Loucy (cell line): ENCODE measurements around the gene UBE2D2.
A peak's percentile ranks its signal among the peaks of the same experiment; 100 is the strongest.

Experiments used
- H2AFZ ChIP-seq: fragments of 200-600 bp; sonication (generic); 2 replicates; pipeline ENCODE4 v1.6.0; 2016; ENCODE audit warnings: antibody characterized with exemption, mild to moderate bottlenecking, low read length, moderate library complexity
- H3F3A ChIP-seq: fragments of 200-600 bp; 2 replicates; pipeline ENCODE4 v1.6.0; 2016; ENCODE audit warnings: antibody characterized with exemption, low read depth, mild to moderate bottlenecking
- H3K27me3 ChIP-seq: fragments of 200-600 bp; sonication (generic); 2 replicates; pipeline ENCODE4 v1.6.1; 2014; ENCODE audit warnings: low read length, mild to moderate bottlenecking; ENCODE audit not compliant: insufficient read depth, poor library complexity, severe bottlenecking
- H3K36me3 ChIP-seq: fragments of 200-600 bp; sonication (generic); 2 replicates; pipeline ENCODE4 v1.6.1; 2016; ENCODE audit warnings: low read length; ENCODE audit not compliant: insufficient read depth
- H3K4me1 ChIP-seq: fragments of 200-600 bp; sonication (generic); 2 replicates; pipeline ENCODE4 v1.5.1; 2014; ENCODE audit warnings: low read length, mild to moderate bottlenecking; ENCODE audit not compliant: insufficient read depth, poor library complexity, severe bottlenecking
- H3K4me2 ChIP-seq: fragments of 200-600 bp; sonication (generic); 2 replicates; pipeline ENCODE4 v1.6.0; 2014; ENCODE audit warnings: antibody characterized with exemption, low read length, low read depth, mild to moderate bottlenecking; ENCODE audit not compliant: poor library complexity, severe bottlenecking
- H3K4me3 ChIP-seq: fragments of 200-600 bp; sonication (generic); 2 replicates; pipeline ENCODE4 v1.5.1; 2014; ENCODE audit warnings: low read length, mild to moderate bottlenecking, mixed read lengths; ENCODE audit not compliant: poor library complexity, severe bottlenecking
- H3K79me2 ChIP-seq: fragments of 200-600 bp; sonication (generic); 2 replicates; pipeline ENCODE4 v1.6.1; 2014; ENCODE audit warnings: low read length; ENCODE audit not compliant: insufficient read depth
- H3K9ac ChIP-seq: fragments of 200-600 bp; sonication (generic); 2 replicates; pipeline ENCODE4 v1.6.0; 2014; ENCODE audit warnings: mild to moderate bottlenecking, low read depth, low read length, moderate library complexity; ENCODE audit not compliant: poor library complexity, severe bottlenecking
- H3K9me2 ChIP-seq: fragments of 200-600 bp; sonication (generic); replicated peaks from 2 replicates; pipeline ENCODE4 v1.6.1; 2016; ENCODE audit warnings: low read depth, low read length, mixed read lengths
- H3K9me3 ChIP-seq: fragments of 200-600 bp; sonication (generic); 2 replicates; pipeline ENCODE4 v1.6.1; 2014; ENCODE audit warnings: mild to moderate bottlenecking, antibody characterized with exemption, low read length, low read depth; ENCODE audit not compliant: insufficient read depth
- H4K20me1 ChIP-seq: fragments of 200-600 bp; sonication (generic); 2 replicates; pipeline ENCODE4 v1.6.0; 2014; ENCODE audit warnings: antibody characterized with exemption, low read length, mild to moderate bottlenecking; ENCODE audit not compliant: insufficient read depth, poor library complexity, severe bottlenecking
- EZH2phosphoT487 ChIP-seq: fragments of 200-600 bp; IDR thresholded peaks from 2 replicates; pipeline ENCODE4 v1.6.1; 2018; ENCODE audit warnings: antibody characterized with exemption, mild to moderate bottlenecking, moderate library complexity, borderline replicate concordance
- TF ChIP-seq, protein P1 (sequence below): fragments of 200-600 bp; sonication (generic); conservative IDR thresholded peaks from 2 replicates; pipeline ENCODE4 v1.5.1; 2014; ENCODE audit warnings: mild to moderate bottlenecking, antibody characterized with exemption, low read length

UBE2D2 gene

GRCh38 chr5:139637438-139638089 is 76.4 kb downstream of the UBE2D2 start:
- 0 out of 2 replicates have a peak, but pooled peaks cover 4% of the 10 kb centered on the region for H3F3A ChIP-seq
- no peak overlapping the region for H2AFZ ChIP-seq
- no peaks in the 10 kb centered on the region for H4K20me1 ChIP-seq
- peaks cover 37% of the 10 kb centered on the region for H3K79me2 ChIP-seq
- H3K27me3 ChIP-seq = no peaks in the 10 kb centered on the region
- H3K9me3 ChIP-seq = no peaks in the 10 kb centered on the region
- H3K9me2 ChIP-seq = no peaks in the 10 kb centered on the region
- peak overlapping the region; percentile 73 for H3K9ac ChIP-seq
- H3K4me3 ChIP-seq = peak overlapping the region; percentile 79
- peak overlapping the region; percentile 80 for H3K4me2 ChIP-seq
- H3K36me3 ChIP-seq = no peaks in the 10 kb centered on the region
- peaks cover 51% of the 10 kb centered on the region for H3K4me1 ChIP-seq
- no peak for TF ChIP-seq EZH2phosphoT487
- TF ChIP-seq, protein P1, sequence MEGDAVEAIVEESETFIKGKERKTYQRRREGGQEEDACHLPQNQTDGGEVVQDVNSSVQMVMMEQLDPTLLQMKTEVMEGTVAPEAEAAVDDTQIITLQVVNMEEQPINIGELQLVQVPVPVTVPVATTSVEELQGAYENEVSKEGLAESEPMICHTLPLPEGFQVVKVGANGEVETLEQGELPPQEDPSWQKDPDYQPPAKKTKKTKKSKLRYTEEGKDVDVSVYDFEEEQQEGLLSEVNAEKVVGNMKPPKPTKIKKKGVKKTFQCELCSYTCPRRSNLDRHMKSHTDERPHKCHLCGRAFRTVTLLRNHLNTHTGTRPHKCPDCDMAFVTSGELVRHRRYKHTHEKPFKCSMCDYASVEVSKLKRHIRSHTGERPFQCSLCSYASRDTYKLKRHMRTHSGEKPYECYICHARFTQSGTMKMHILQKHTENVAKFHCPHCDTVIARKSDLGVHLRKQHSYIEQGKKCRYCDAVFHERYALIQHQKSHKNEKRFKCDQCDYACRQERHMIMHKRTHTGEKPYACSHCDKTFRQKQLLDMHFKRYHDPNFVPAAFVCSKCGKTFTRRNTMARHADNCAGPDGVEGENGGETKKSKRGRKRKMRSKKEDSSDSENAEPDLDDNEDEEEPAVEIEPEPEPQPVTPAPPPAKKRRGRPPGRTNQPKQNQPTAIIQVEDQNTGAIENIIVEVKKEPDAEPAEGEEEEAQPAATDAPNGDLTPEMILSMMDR = no peak; the same call in 1 of the 2 replicates

- Histone ChIP-seq H3K4me3 (peak overlapping the region; percentile 79), H3K4me1 (peaks cover 57% of the 10 kb centered on the region), H4K20me1 (no peaks in the 10 kb centered on the region), H2AFZ (no peak overlapping the region), H3K9me3 (no peaks in the 10 kb centered on the region), H3K9ac (peak overlapping the region; percentile 73), H3K36me3 (no peaks in the 10 kb centered on the region), H3K27me3 (no peaks in the 10 kb centered on the region), H3F3A (0 out of 2 replicates have a peak, but pooled peaks cover 4% of the 10 kb centered on the region), H3K79me2 (peaks cover 37% of the 10 kb centered on the region), H3K4me2 (peak overlapping the region; percentile 80), H3K9me2 (no peaks in the 10 kb centered on the region)
- TF ChIP-seq, protein P1 = no peak
- no peak for TF ChIP-seq EZH2phosphoT487
Observed at GRCh38 chr5:139638090-139638735, 77.1 kb downstream of the UBE2D2 start.

GRCh38 chr5:139638736-139639618 is 77.8 kb downstream of the UBE2D2 start:
- peaks cover 61% of the 10 kb centered on the region for H3K4me1 ChIP-seq
- peak overlapping the region; percentile 79 for H3K4me3 ChIP-seq
- peak overlapping the region; percentile 73 for H3K9ac ChIP-seq
- peaks cover 37% of the 10 kb centered on the region for H3K79me2 ChIP-seq
- no peaks in the 10 kb centered on the region for H3K36me3 ChIP-seq
- no peaks in the 10 kb centered on the region for H3K27me3 ChIP-seq
- H3K4me2 ChIP-seq = peak overlapping the region; percentile 80
- 0 out of 2 replicates have a peak, but pooled peaks cover 4% of the 10 kb centered on the region for H3F3A ChIP-seq
- no peaks in the 10 kb centered on the region for H3K9me3 ChIP-seq
- H2AFZ ChIP-seq = no peak overlapping the region
- H4K20me1 ChIP-seq = no peaks in the 10 kb centered on the region
- TF ChIP-seq EZH2phosphoT487 = no peak
- TF ChIP-seq, protein P1 = no peak
- no peaks in the 10 kb centered on the region for H3K9me2 ChIP-seq
